ENCODE data around the gene ANAPC13. TPM values are rescaled to one million over a fixed set of nuclear protein-coding genes. Genes with fewer than 3 reads are reported as not detected.
A peak's percentile ranks its signal among the peaks of the same experiment; 100 is the strongest.

ANAPC13 gene
- total RNA-seq (2021; ENCODE audit: unreplicated experiment) = 68.8 TPM
- 51.3 TPM for polyA plus RNA-seq (2012; ENCODE audit: insufficient read length)
- Bru-seq, nascent RNA = percentile 88 among the genes with signal in this experiment
- BruChase-seq, experiment 1, labeled RNA remaining after a 2-hour chase = percentile 89 among the genes with signal in this experiment
- percentile 95 among the genes with signal in this experiment for BruChase-seq, experiment 2, labeled RNA remaining after a 6-hour chase
- long read RNA-seq, transcript ANAPC13-204 (3 exons, 1,840 nt) = minor isoform, 42 of 112 reads
- long read RNA-seq, transcript ANAPC13-201 (3 exons, 1,209 nt) = major isoform, 57 of 112 reads
- long read RNA-seq, partial matches to known transcripts = 0 of 112 reads
- long read RNA-seq, other reads (novel, unspliced or antisense) = 4 of 112 reads

- ChIA-PET CTCF (interaction anchor here (0.6 kb wide), 1 partner anchor 163 kb away, joined by 3 read pairs; no protein-coding TSS in a partner anchor), POLR2A (interaction anchor here (0.7 to 1.2 kb wide), 2 partner anchors 120 to 173 kb away, joined by 3 read pairs; no protein-coding TSS in a partner anchor)
- intact Hi-C loops (cut with micrococcal nuclease; ENCODE audit: unreplicated experiment) (no loop called here), in situ Hi-C loops (cut with HindIII; ENCODE audit: low pct_unique_long_range_greater_than_20kb, low sequenced_read_pairs) (no loop called here)
- TSS peak; percentile 80 for BruUV-seq (replicated peaks)
- peak within 1 kb of the TSS; percentile 96 to 98 for H3K4me3 ChIP-seq (ENCODE audit: low read depth in 2 of 2, low read length in 2 of 2)
- TF ChIP-seq TCF7L2 (IDR thresholded peaks at IDR 0.05; ENCODE audit: low read depth, low read length) (peak; percentile 100), SIN3A (IDR thresholded peaks at IDR 0.05; ENCODE audit: borderline replicate concordance, insufficient read depth, low read depth, low read length) (peak; percentile 85; the same call in 1 of the 2 replicates), REST (IDR thresholded peaks at IDR 0.05; ENCODE audit: insufficient read depth in 1 of 2, low read depth in 2 of 2, low read length in 1 of 2) (no peak), POLR2AphosphoS5 (IDR thresholded peaks at IDR 0.05; ENCODE audit: low read depth, low read length) (peak; percentile 95), CTCF (IDR thresholded peaks at IDR 0.05) (no peak)
- peaks cover 13% of the 10 kb centered on the region for H3K36me3 ChIP-seq (ENCODE audit: control insufficient read depth, insufficient read depth, low read length)
- ATAC-seq = peak; percentile 93
- H3K9me3 ChIP-seq (ENCODE audit: control insufficient read depth, insufficient read depth, low read depth, low read length) = no peaks in the 10 kb centered on the region
- DNase-seq (ENCODE audit: low read depth, low spot score) = peak; percentile 97
- no peaks in the 10 kb centered on the region for H3K27me3 ChIP-seq (ENCODE audit: control insufficient read depth, insufficient read depth, low read length)
- H3K4me1 ChIP-seq (ENCODE audit: control insufficient read depth, insufficient read depth, low read length) = peaks cover 30% of the 10 kb centered on the region
- peak within 1 kb of the TSS; percentile 100 for H3K27ac ChIP-seq (ENCODE audit: low read length)
Measured at GRCh38 chr3:134485718-134486576, at the start of gene ANAPC13, which contains the start of gene CEP63. Gene ANAPC13, minus strand, starts transcription at chr3:134485985. Its CDS starts 3,081 bp downstream, at chr3:134482904. Gene CEP63, plus strand, starts transcription at chr3:134486057. Its CDS starts 9,264 bp downstream, at chr3:134495321.

GRCh38 chr3:134535186-134535970 lies 49.6 kb upstream of the ANAPC13 start:
- H3K27ac ChIP-seq (ENCODE audit: low read length) = no peak overlapping the region
- no peaks in the 10 kb centered on the region for H3K36me3 ChIP-seq (ENCODE audit: control insufficient read depth, insufficient read depth, low read length)
- CTCF ChIA-PET = no interaction called here
- no peak for ATAC-seq
- TF ChIP-seq POLR2AphosphoS5 (IDR thresholded peaks at IDR 0.05; ENCODE audit: low read depth, low read length) (no peak), CTCF (IDR thresholded peaks at IDR 0.05) (no peak), REST (IDR thresholded peaks at IDR 0.05; ENCODE audit: insufficient read depth in 1 of 2, low read depth in 2 of 2, low read length in 1 of 2) (no peak), SIN3A (IDR thresholded peaks at IDR 0.05; ENCODE audit: borderline replicate concordance, insufficient read depth, low read depth, low read length) (no peak), TCF7L2 (IDR thresholded peaks at IDR 0.05; ENCODE audit: low read depth, low read length) (no peak)
- in situ Hi-C loops (cut with HindIII; ENCODE audit: low pct_unique_long_range_greater_than_20kb, low sequenced_read_pairs) (no loop called here), intact Hi-C loops (cut with micrococcal nuclease; ENCODE audit: unreplicated experiment) (no loop called here)
- no TSS peak for BruUV-seq (replicated peaks)
- H3K27me3 ChIP-seq (ENCODE audit: control insufficient read depth, insufficient read depth, low read length) = no peaks in the 10 kb centered on the region
- DNase-seq (ENCODE audit: low read depth, low spot score) = no peak
- H3K9me3 ChIP-seq (ENCODE audit: control insufficient read depth, insufficient read depth, low read depth, low read length) = no peaks in the 10 kb centered on the region
- no peaks in the 10 kb centered on the region for H3K4me1 ChIP-seq (ENCODE audit: control insufficient read depth, insufficient read depth, low read length)
- no peak overlapping the region for H3K4me3 ChIP-seq (ENCODE audit: low read depth in 2 of 2, low read length in 2 of 2)
- POLR2A ChIA-PET = interaction anchor here (0.6 kb wide), 1 partner anchor 95 kb away, joined by 4 read pairs; no protein-coding TSS in a partner anchor
